Spleen (tissue), 7 donors: ENCODE results near the gene EPHB1.

Source experiments
- CTCF ChIP-seq, 11 experiments: fragments of 200-600 bp in 7 of 11; fragments of 450-650 bp in 4 of 11; sonication (generic) in 4 of 11; IDR thresholded peaks in 8 of 11; conservative IDR thresholded peaks in 3 of 11; 1 replicate in 7 of 11; 2 replicates in 4 of 11; pipeline versions ENCODE4 v1.4.0 to v1.8.0; 2016 to 2021; ENCODE audit warnings: antibody characterized with exemption in 11 of 11, inconsistent platforms in 4 of 11, mild to moderate bottlenecking in 1 of 11
- POLR2A ChIP-seq, 3 donors: fragments of 450-650 bp; IDR thresholded peaks; one replicate each; pipeline ENCODE4 v1.5.1; 2017; ENCODE audit warnings: antibody characterized with exemption in 3 of 3, mild to moderate bottlenecking in 1 of 3
- donor health status: DM: no; HTN: no; CAD: no; lungs with moderate emphysema.
- donor health status: DM: no; HTN: no; CAD: no.
- donor health status: DM: no; HTN: no; CAD: no.

GRCh38 chr3:135238871-135239614 lies 444.0 kb downstream of the EPHB1 start:
- TF ChIP-seq CTCF (IDR thresholded peaks at IDR 0.05 in 8 of 11, conservative IDR thresholded peaks at IDR 0.05 in 3 of 11) (no peak), POLR2A (IDR thresholded peaks at IDR 0.05) (no peak)
